Measurements from ENCODE around the gene RUFY3.

DNA sequence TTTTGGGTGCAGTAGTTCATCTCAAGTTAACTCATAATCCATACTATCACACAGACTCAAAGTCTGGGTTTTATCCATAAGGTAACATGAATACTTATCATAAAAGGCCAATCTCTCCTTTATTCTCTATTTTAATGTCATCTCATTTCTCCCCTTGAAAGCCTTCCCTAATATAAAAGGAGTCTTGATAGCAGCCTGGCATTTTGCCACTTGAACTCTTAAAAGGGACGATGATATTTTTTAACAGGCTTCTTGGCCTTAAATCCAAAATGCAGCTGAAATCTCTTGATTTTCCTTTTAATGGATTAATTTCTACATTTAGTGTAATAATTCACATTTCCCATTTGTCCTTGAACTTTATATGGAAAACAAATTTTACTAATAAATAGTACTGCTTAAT, 47.0 kb upstream of the RUFY3 start:
- TF ChIP-seq, protein P1, sequence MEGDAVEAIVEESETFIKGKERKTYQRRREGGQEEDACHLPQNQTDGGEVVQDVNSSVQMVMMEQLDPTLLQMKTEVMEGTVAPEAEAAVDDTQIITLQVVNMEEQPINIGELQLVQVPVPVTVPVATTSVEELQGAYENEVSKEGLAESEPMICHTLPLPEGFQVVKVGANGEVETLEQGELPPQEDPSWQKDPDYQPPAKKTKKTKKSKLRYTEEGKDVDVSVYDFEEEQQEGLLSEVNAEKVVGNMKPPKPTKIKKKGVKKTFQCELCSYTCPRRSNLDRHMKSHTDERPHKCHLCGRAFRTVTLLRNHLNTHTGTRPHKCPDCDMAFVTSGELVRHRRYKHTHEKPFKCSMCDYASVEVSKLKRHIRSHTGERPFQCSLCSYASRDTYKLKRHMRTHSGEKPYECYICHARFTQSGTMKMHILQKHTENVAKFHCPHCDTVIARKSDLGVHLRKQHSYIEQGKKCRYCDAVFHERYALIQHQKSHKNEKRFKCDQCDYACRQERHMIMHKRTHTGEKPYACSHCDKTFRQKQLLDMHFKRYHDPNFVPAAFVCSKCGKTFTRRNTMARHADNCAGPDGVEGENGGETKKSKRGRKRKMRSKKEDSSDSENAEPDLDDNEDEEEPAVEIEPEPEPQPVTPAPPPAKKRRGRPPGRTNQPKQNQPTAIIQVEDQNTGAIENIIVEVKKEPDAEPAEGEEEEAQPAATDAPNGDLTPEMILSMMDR (IDR thresholded peaks at IDR 0.05; ENCODE audit: insufficient read depth, low read length), result no peak
- TF ChIP-seq POLR2AphosphoS5 (IDR thresholded peaks at IDR 0.05; ENCODE audit: low read depth) (no peak), SPI1 (IDR thresholded peaks at IDR 0.05; ENCODE audit: borderline replicate concordance, low read depth) (no peak)
- TF ChIP-seq, protein P2, sequence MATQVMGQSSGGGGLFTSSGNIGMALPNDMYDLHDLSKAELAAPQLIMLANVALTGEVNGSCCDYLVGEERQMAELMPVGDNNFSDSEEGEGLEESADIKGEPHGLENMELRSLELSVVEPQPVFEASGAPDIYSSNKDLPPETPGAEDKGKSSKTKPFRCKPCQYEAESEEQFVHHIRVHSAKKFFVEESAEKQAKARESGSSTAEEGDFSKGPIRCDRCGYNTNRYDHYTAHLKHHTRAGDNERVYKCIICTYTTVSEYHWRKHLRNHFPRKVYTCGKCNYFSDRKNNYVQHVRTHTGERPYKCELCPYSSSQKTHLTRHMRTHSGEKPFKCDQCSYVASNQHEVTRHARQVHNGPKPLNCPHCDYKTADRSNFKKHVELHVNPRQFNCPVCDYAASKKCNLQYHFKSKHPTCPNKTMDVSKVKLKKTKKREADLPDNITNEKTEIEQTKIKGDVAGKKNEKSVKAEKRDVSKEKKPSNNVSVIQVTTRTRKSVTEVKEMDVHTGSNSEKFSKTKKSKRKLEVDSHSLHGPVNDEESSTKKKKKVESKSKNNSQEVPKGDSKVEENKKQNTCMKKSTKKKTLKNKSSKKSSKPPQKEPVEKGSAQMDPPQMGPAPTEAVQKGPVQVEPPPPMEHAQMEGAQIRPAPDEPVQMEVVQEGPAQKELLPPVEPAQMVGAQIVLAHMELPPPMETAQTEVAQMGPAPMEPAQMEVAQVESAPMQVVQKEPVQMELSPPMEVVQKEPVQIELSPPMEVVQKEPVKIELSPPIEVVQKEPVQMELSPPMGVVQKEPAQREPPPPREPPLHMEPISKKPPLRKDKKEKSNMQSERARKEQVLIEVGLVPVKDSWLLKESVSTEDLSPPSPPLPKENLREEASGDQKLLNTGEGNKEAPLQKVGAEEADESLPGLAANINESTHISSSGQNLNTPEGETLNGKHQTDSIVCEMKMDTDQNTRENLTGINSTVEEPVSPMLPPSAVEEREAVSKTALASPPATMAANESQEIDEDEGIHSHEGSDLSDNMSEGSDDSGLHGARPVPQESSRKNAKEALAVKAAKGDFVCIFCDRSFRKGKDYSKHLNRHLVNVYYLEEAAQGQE (IDR thresholded peaks at IDR 0.05; ENCODE audit: insufficient replicate concordance, low read depth), result no peak
